Keratinocyte (primary cell): Measurements from ENCODE around the gene RETREG2. TPM values are rescaled to one million over a fixed set of nuclear protein-coding genes. Genes with fewer than 3 reads are reported as not detected.

Experiments used
- DNase-seq: peaks from one replicate; pipeline ENCODE4 v3.0.0-alpha.2; 2011; ENCODE audit warnings: low read depth, missing footprints, low spot score
- FAIRE-seq: peaks from 2 replicates; lab custom pipeline; 2011; peaks lifted over from hg19 to GRCh38; lab: Jason Lieb, UNC
- H2AFZ ChIP-seq: 2 replicates; pipeline ENCODE4 v1.6.0; 2012; ENCODE audit warnings: low read length, control low read depth, inconsistent platforms; ENCODE audit not compliant: control insufficient read depth
- H3K27ac ChIP-seq: 2 replicates; pipeline ENCODE4 v1.5.1; 2011; ENCODE audit warnings: low read length; ENCODE audit not compliant: control insufficient read depth, insufficient read depth
- H3K27me3 ChIP-seq: 3 replicates; pipeline ENCODE4 v1.6.0; 2011; ENCODE audit warnings: low read length; ENCODE audit not compliant: control insufficient read depth, insufficient read depth; ENCODE audit errors: extremely low read depth
- H3K36me3 ChIP-seq, 2 experiments: 2 replicates in 1 of 2; 3 replicates in 1 of 2; pipeline ENCODE4 v1.5.1; 2011; ENCODE audit warnings: low read length in 2 of 2, mild to moderate bottlenecking in 1 of 2; ENCODE audit not compliant: control insufficient read depth in 2 of 2, insufficient read depth in 2 of 2; ENCODE audit errors: extremely low read depth in 1 of 2
- H3K4me1 ChIP-seq: 3 replicates; pipeline ENCODE4 v1.5.1; 2011; ENCODE audit warnings: low read length; ENCODE audit not compliant: control insufficient read depth, insufficient read depth; ENCODE audit errors: extremely low read depth
- H3K4me2 ChIP-seq: 3 replicates; pipeline ENCODE4 v1.6.0; 2011; ENCODE audit warnings: low read depth, low read length; ENCODE audit not compliant: control insufficient read depth, insufficient read depth; ENCODE audit errors: extremely low read depth
- H3K4me3 ChIP-seq, 3 experiments: fragments of 200-600 bp in 1 of 3; sonication (generic) in 1 of 3; 2 replicates in 2 of 3; 3 replicates in 1 of 3; pipeline ENCODE4 v1.5.1; 2011 to 2016; ENCODE audit warnings: low read length in 3 of 3, mild to moderate bottlenecking in 3 of 3, control low read depth in 2 of 3, inconsistent platforms in 1 of 3, low read depth in 1 of 3, mixed read lengths in 1 of 3, mixed run types in 1 of 3, moderate library complexity in 1 of 3; ENCODE audit not compliant: control insufficient read depth in 2 of 3, insufficient read depth in 2 of 3; ENCODE audit errors: extremely low read depth in 1 of 3
- H3K79me2 ChIP-seq: 2 replicates; pipeline ENCODE4 v1.6.0; 2012; ENCODE audit warnings: low read length; ENCODE audit not compliant: control insufficient read depth, insufficient read depth
- H3K9ac ChIP-seq: 3 replicates; pipeline ENCODE4 v1.6.0; 2011; ENCODE audit warnings: low read length; ENCODE audit not compliant: control insufficient read depth, insufficient read depth; ENCODE audit errors: extremely low read depth
- H3K9me1 ChIP-seq: 3 replicates; pipeline ENCODE4 v1.6.0; 2011; ENCODE audit warnings: low read length; ENCODE audit not compliant: control insufficient read depth, insufficient read depth; ENCODE audit errors: extremely low read depth
- H3K9me3 ChIP-seq: 2 replicates; pipeline ENCODE4 v1.5.1; 2012; ENCODE audit warnings: low read depth, low read length; ENCODE audit not compliant: control insufficient read depth
- H4K20me1 ChIP-seq: 3 replicates; pipeline ENCODE4 v1.6.0; 2011; ENCODE audit warnings: low read length; ENCODE audit not compliant: control insufficient read depth, insufficient read depth; ENCODE audit errors: extremely low read depth
- CTCF ChIP-seq, 3 experiments: IDR thresholded peaks in 1 of 3; conservative IDR thresholded peaks in 1 of 3; optimal IDR thresholded peaks in 1 of 3; 2 replicates in 2 of 3; 3 replicates in 1 of 3; pipeline versions ENCODE3 to v1.5.1; 2011; ENCODE audit warnings: low read length in 3 of 3, mild to moderate bottlenecking in 3 of 3, moderate library complexity in 2 of 3, control low read depth in 1 of 3, inconsistent platforms in 1 of 3; ENCODE audit not compliant: insufficient read depth in 2 of 3; ENCODE audit errors: extremely low read depth in 1 of 3
- EZH2 ChIP-seq: IDR thresholded peaks from one replicate; pipeline ENCODE4 v1.6.1; 2012; ENCODE audit warnings: inconsistent platforms, mild to moderate bottlenecking, low read length, moderate library complexity
- dilution Hi-C: fragments of 300-500 bp; cut with MboI; formaldehyde crosslinking; loops from one replicate; pipeline ENCODE4 v1.7.0; 2020; ENCODE audit warnings: low sequenced_read_pairs; ENCODE audit not compliant: extremely low pct_ligation_motif_present
- polyA plus RNA-seq, 5 experiments: library from polyadenylated mRNA; depleted of rRNA in 3 of 5; stranded (reverse) in 3 of 5; stranded (forward) in 1 of 5; unstranded in 1 of 5; fragments of >200 nt; gene quantifications; 1 replicate in 1 of 5; 2 replicates in 3 of 5; 3 replicates in 1 of 5; pipeline versions ENCODE4 v1.2.1 to v1.2.3, GENCODE V29; 2011 to 2012; ENCODE audit warnings: missing spikeins in 2 of 5, low read depth in 1 of 5, low replicate concordance in 1 of 5

The RETREG2 gene
- polyA plus RNA-seq, 1 donor (not counting 4 experiments of a cell fraction or from before 2014, with no cell fraction given), result 45.8 TPM

- Histone ChIP-seq H3K79me2 (no peaks in the 10 kb centered on the region), H4K20me1 (no peaks in the 10 kb centered on the region), H3K9me1 (no peaks in the 10 kb centered on the region), H3K4me1 (peaks cover 16% of the 10 kb centered on the region), H3K9ac (no peak overlapping the region), H3K36me3 (peaks cover 23 to 29% of the 10 kb centered on the region in 2 experiments), H2AFZ (no peak overlapping the region), H3K4me3 (no peak overlapping the region), H3K27me3 (no peaks in the 10 kb centered on the region), H3K27ac (no peak overlapping the region), H3K4me2 (no peak overlapping the region), H3K9me3 (no peaks in the 10 kb centered on the region)
- TF ChIP-seq CTCF (optimal IDR thresholded peaks at IDR 0.05 in 1 of 3, IDR thresholded peaks at IDR 0.05 in 1 of 3, conservative IDR thresholded peaks at IDR 0.05 in 1 of 3; ENCODE audit: extremely low read depth in 1 of 3, insufficient read depth in 2 of 3, low read length in 3 of 3) (no peak), EZH2 (no peak)
- dilution Hi-C loops, result no loop called here
- no peak for FAIRE-seq
- DNase-seq, result no peak
These were observed 32.8 kb downstream of the RETREG2 start for GRCh38 chr2:219210886-219211362.

DNA sequence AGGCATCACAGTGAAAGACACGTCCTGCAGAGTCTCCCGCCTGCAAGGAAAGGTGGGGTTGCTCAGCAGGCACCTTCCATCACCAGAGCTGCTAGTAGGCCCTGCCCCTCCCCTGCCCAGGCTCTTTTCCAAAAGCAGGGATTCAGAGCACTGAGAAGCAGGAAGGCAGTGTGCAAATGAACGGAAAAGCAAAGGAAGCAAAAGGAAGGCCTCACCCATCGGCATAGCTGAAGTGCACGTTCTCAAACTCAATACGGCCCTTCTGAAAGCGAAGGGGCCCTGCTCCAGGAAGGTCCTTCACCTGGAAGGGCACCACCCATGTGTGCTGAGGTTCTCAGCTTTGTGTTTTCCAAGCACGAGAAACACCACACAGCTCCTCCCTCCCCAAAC, 34.9 kb downstream of the RETREG2 start:
- Histone ChIP-seq H3K36me3 (peaks cover 20 to 31% of the 10 kb centered on the region in 2 experiments), H3K4me3 (no peak overlapping the region), H3K27me3 (no peaks in the 10 kb centered on the region), H3K9me3 (no peaks in the 10 kb centered on the region), H3K79me2 (no peaks in the 10 kb centered on the region), H3K27ac (no peak overlapping the region), H3K4me2 (no peak overlapping the region), H2AFZ (no peak overlapping the region), H3K9ac (no peak overlapping the region), H3K4me1 (peaks cover 11% of the 10 kb centered on the region), H4K20me1 (no peaks in the 10 kb centered on the region), H3K9me1 (no peaks in the 10 kb centered on the region)
- DNase-seq, result no peak
- no peak for FAIRE-seq
- dilution Hi-C loops, result no loop called here
- TF ChIP-seq CTCF (optimal IDR thresholded peaks at IDR 0.05 in 1 of 3, IDR thresholded peaks at IDR 0.05 in 1 of 3, conservative IDR thresholded peaks at IDR 0.05 in 1 of 3; ENCODE audit: extremely low read depth in 1 of 3, insufficient read depth in 2 of 3, low read length in 3 of 3) (no peak), EZH2 (no peak)
